Stimulated activated naive B cell treated with anti-CD40 and anti-IgM and Interleukin-4, amounts not matched to agents 10 μg/mL and 1 μg/mL and 100 μg/mL, for 72 hours (primary cell): ENCODE results near the gene TRIAP1.

Experiments used
- ATAC-seq, 2 donors: fragments of 150-1000 bp; cut with Tn5 transposase; replicated peaks; 2 replicates each; pipeline ENCODE4 v1.10.0; 2021; ENCODE audit warnings: moderate library complexity in 1 of 2
- DNase-seq: peaks from one replicate; pipeline ENCODE4 v3.0.0; 2021
- H3K27ac Mint-ChIP-seq: one replicate; pipeline ENCODE4 v1.8.0; 2022; ENCODE audit warnings: mild to moderate bottlenecking, mixed read lengths
- H3K27me3 Mint-ChIP-seq, 2 donors: one replicate each; pipeline ENCODE4 v1.8.0; 2022; ENCODE audit warnings: mixed read lengths in 2 of 2
- H3K36me3 Mint-ChIP-seq, 2 donors: one replicate each; pipeline ENCODE4 v1.8.0; 2022; ENCODE audit warnings: mixed read lengths in 2 of 2, mild to moderate bottlenecking in 1 of 2
- H3K4me1 Mint-ChIP-seq, 2 donors: one replicate each; pipeline ENCODE4 v1.8.0; 2022; ENCODE audit warnings: mixed read lengths in 2 of 2, mild to moderate bottlenecking in 1 of 2
- H3K4me3 Mint-ChIP-seq, 2 donors: one replicate each; pipeline ENCODE4 v1.8.0; 2022; ENCODE audit warnings: mild to moderate bottlenecking in 2 of 2, mixed read lengths in 2 of 2, moderate library complexity in 1 of 2
- H3K9me3 Mint-ChIP-seq, 2 donors: one replicate each; pipeline ENCODE4 v1.8.0; 2022; ENCODE audit warnings: mixed read lengths in 2 of 2, mild to moderate bottlenecking in 1 of 2

Gene TRIAP1

GRCh38 chr12:120402217-120402616 lies 44.0 kb downstream of the TRIAP1 start:
- H3K4me3 Mint-ChIP-seq: no peak overlapping the region
- H3K27ac Mint-ChIP-seq: no peak overlapping the region
- no peaks in the 10 kb centered on the region for H3K36me3 Mint-ChIP-seq
- H3K9me3 Mint-ChIP-seq: peaks cover 0 to 3% of the 10 kb centered on the region in 2 donors
- ATAC-seq (no peak), DNase-seq (no peak)
- peaks cover 30 to 41% of the 10 kb centered on the region in 2 donors for H3K27me3 Mint-ChIP-seq
- H3K4me1 Mint-ChIP-seq: peaks cover 0 to 4% of the 10 kb centered on the region in 2 donors

GRCh38 chr12:120399531-120399930 lies 46.7 kb downstream of the TRIAP1 start:
- peak; percentile 29 to 62 for ATAC-seq
- DNase-seq: no peak
- H3K27me3 Mint-ChIP-seq: peaks cover 49 to 67% of the 10 kb centered on the region in 2 donors
- H3K36me3 Mint-ChIP-seq: no peaks in the 10 kb centered on the region
- H3K4me3 Mint-ChIP-seq: no peak overlapping the region
- H3K27ac Mint-ChIP-seq: no peak overlapping the region
- peaks cover 0 to 3% of the 10 kb centered on the region in 2 donors for H3K9me3 Mint-ChIP-seq
- peaks cover 5 to 6% of the 10 kb centered on the region in 2 donors for H3K4me1 Mint-ChIP-seq

- Mint-ChIP-seq H3K4me1 (peaks cover 6% of the 10 kb centered on the region in 2 donors), H3K27ac (no peak overlapping the region), H3K27me3 (peaks cover 60 to 78% of the 10 kb centered on the region in 2 donors), H3K4me3 (no peak overlapping the region), H3K9me3 (no peaks in the 10 kb centered on the region), H3K36me3 (no peaks in the 10 kb centered on the region)
- ATAC-seq (no peak), DNase-seq (no peak)
Measured at GRCh38 chr12:120397824-120398540, 48.2 kb downstream of the TRIAP1 start.

- ATAC-seq: no peak
- H3K27ac Mint-ChIP-seq: no peak overlapping the region
- no peak overlapping the region for H3K4me3 Mint-ChIP-seq
- DNase-seq: no peak
- peaks cover 5 to 6% of the 10 kb centered on the region in 2 donors for H3K4me1 Mint-ChIP-seq
- peaks cover 3% of the 10 kb centered on the region in 2 donors for H3K9me3 Mint-ChIP-seq
- H3K36me3 Mint-ChIP-seq: no peaks in the 10 kb centered on the region
- H3K27me3 Mint-ChIP-seq: peaks cover 53 to 76% of the 10 kb centered on the region in 2 donors
Measured at GRCh38 chr12:120394483-120395367, 51.5 kb downstream of the TRIAP1 start.
